WTC11 (cell line): ENCODE measurements around the gene ZBTB21. TPM values are rescaled to one million over a fixed set of nuclear protein-coding genes. Genes with fewer than 3 reads are reported as not detected.
A peak's percentile ranks its signal among the peaks of the same experiment; 100 is the strongest.

Experiments
- ATAC-seq: fragments of 200-7000 bp; cut with Tn5 transposase; 2 replicates; pipeline ENCODE4 v1.10.0; 2021; ENCODE audit warnings: mild to moderate bottlenecking, moderate library complexity
- CTCF ChIA-PET: fragments of 300-600 bp; sonication (Branson Sonifier 250); formaldehyde crosslinking; loops from one replicate; lab custom pipeline; 2021; ENCODE audit warnings: antibody characterized with exemption; lab: Charles Lee
- POLR2A ChIA-PET: fragments of 350-600 bp; sonication (Branson Sonifier 250); formaldehyde crosslinking; loops from one replicate; lab custom pipeline; 2021; ENCODE audit warnings: antibody characterized with exemption; lab: Charles Lee
- DNase-seq: peaks from one replicate; pipeline ENCODE4 v3.0.0; 2021; ENCODE audit warnings: low spot score
- H3K27ac Mint-ChIP-seq: 2 replicates; pipeline ENCODE4 v1.8.0; 2021; ENCODE audit warnings: mixed read lengths
- H3K27me3 Mint-ChIP-seq: 2 replicates; pipeline ENCODE4 v1.8.0; 2021; ENCODE audit warnings: low read depth, mild to moderate bottlenecking, moderate library complexity, mixed read lengths
- H3K36me3 Mint-ChIP-seq: 2 replicates; pipeline ENCODE4 v1.8.0; 2021; ENCODE audit warnings: mixed read lengths
- H3K4me1 Mint-ChIP-seq: 2 replicates; pipeline ENCODE4 v1.8.0; 2022; ENCODE audit warnings: mixed read lengths
- H3K4me3 Mint-ChIP-seq: 2 replicates; pipeline ENCODE4 v1.8.0; 2021; ENCODE audit warnings: mild to moderate bottlenecking, moderate library complexity, mixed read lengths
- H3K9me3 Mint-ChIP-seq: 2 replicates; pipeline ENCODE4 v1.8.0; 2021; ENCODE audit warnings: mixed read lengths
- ESRRA ChIP-seq: sonication (generic); formaldehyde crosslinking; IDR thresholded peaks from 2 replicates; pipeline ENCODE4 v1.8.1; 2022; ENCODE audit warnings: mild to moderate bottlenecking, missing genetic modification reagents, borderline replicate concordance
- FOXK1 ChIP-seq: sonication (generic); formaldehyde crosslinking; IDR thresholded peaks from 2 replicates; pipeline ENCODE4 v1.8.0; 2022; ENCODE audit warnings: mild to moderate bottlenecking, moderate library complexity, missing genetic modification reagents
- GABPB1 ChIP-seq: sonication (generic); formaldehyde crosslinking; IDR thresholded peaks from 2 replicates; pipeline ENCODE4 v1.8.1; 2023; ENCODE audit warnings: mild to moderate bottlenecking, missing genetic modification reagents
- GTF2I ChIP-seq: fragments of 250-450 bp; sonication (Bioruptor Pico); conservative IDR thresholded peaks from 2 replicates; pipeline ENCODE4 v1.4.0; 2021; ENCODE audit warnings: mild to moderate bottlenecking
- KAT7 ChIP-seq: sonication (generic); formaldehyde crosslinking; IDR thresholded peaks from 2 replicates; pipeline ENCODE4 v1.8.1; 2023; ENCODE audit warnings: missing genetic modification reagents, mild to moderate bottlenecking, borderline replicate concordance
- NFYB ChIP-seq: sonication (generic); formaldehyde crosslinking; conservative IDR thresholded peaks from 2 replicates; pipeline ENCODE4 v1.8.0; 2022; ENCODE audit warnings: low read depth, missing genetic modification reagents
- SP1 ChIP-seq: sonication (generic); formaldehyde crosslinking; conservative IDR thresholded peaks from 2 replicates; pipeline ENCODE4 v1.8.1; 2022; ENCODE audit warnings: missing genetic modification reagents
- ZNF138 ChIP-seq: sonication (generic); formaldehyde crosslinking; conservative IDR thresholded peaks from 2 replicates; pipeline ENCODE4 v1.8.1; 2022; ENCODE audit warnings: mild to moderate bottlenecking, moderate library complexity, missing genetic modification reagents
- total RNA-seq: library from RNA; stranded (reverse); gene quantifications from 3 replicates; pipeline ENCODE4 v1.2.3, GENCODE V29; 2021
- TF ChIP-seq, protein P1 (sequence below): sonication (generic); formaldehyde crosslinking; IDR thresholded peaks from 2 replicates; pipeline ENCODE4 v1.8.0; 2022; ENCODE audit warnings: mild to moderate bottlenecking, missing genetic modification reagents
- TF ChIP-seq, protein P2 (sequence below): fragments of 250-450 bp; sonication (Bioruptor Pico); IDR thresholded peaks from 2 replicates; pipeline ENCODE4 v2.1.2; 2022; ENCODE audit warnings: mild to moderate bottlenecking, moderate library complexity
- TF ChIP-seq, protein P3 (sequence below): sonication (generic); formaldehyde crosslinking; IDR thresholded peaks from 2 replicates; pipeline ENCODE4 v1.8.0; 2022; ENCODE audit warnings: mild to moderate bottlenecking, missing genetic modification reagents
- TF ChIP-seq, protein P4 (sequence below): sonication (generic); formaldehyde crosslinking; IDR thresholded peaks from 2 replicates; pipeline ENCODE4 v1.8.1; 2022; ENCODE audit warnings: mild to moderate bottlenecking, moderate library complexity, missing genetic modification reagents
- TF ChIP-seq, protein P5 (sequence below): sonication (generic); formaldehyde crosslinking; IDR thresholded peaks from 2 replicates; pipeline ENCODE4 v1.8.1; 2022; ENCODE audit warnings: mild to moderate bottlenecking, missing genetic modification reagents, moderate library complexity, borderline replicate concordance
- TF ChIP-seq, protein P6 (sequence below): sonication (generic); formaldehyde crosslinking; IDR thresholded peaks from 2 replicates; pipeline ENCODE4 v1.8.0; 2023; ENCODE audit warnings: missing genetic modification reagents
- TF ChIP-seq, protein P7 (sequence below): fragments of 250-450 bp; sonication (Bioruptor Pico); IDR thresholded peaks from 2 replicates; pipeline ENCODE4 v1.9.0; 2021; ENCODE audit warnings: moderate library complexity, mild to moderate bottlenecking, inconsistent platforms, borderline replicate concordance
- TF ChIP-seq, protein P8 (sequence below): fragments of 250-450 bp; sonication (Bioruptor Pico); IDR thresholded peaks from 2 replicates; pipeline ENCODE4 v1.9.0; 2021; ENCODE audit warnings: mild to moderate bottlenecking, borderline replicate concordance

Gene ZBTB21
- total RNA-seq, 1 experiment from 2014 or later: 13.8 TPM

DNA sequence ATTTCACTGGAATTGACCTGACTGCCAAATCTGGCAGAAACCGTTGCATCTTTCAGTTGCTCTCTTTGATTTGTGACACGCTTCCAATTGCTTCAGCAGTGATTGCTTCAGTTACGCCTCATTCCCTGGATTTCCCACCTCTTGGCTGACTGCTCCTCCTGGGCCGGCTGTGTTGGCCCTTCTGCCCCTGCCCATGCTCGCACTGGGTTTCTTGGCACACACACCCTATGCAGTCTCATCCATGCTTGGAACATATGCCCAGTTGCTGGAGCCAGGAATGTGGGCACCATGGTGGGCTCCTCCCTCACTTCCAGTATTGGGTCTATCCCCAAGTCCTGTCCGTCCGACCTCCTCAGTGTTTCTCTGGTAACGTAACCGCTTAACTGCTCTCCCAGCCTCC, 2.2 kb upstream of the ZBTB21 start:
- no peak for DNase-seq
- Mint-ChIP-seq H3K27me3 (peaks cover 29% of the 10 kb centered on the region), H3K27ac (no peak overlapping the region), H3K4me3 (peak overlapping the region; percentile 88), H3K36me3 (peaks cover 4% of the 10 kb centered on the region), H3K9me3 (peaks cover 10% of the 10 kb centered on the region), H3K4me1 (peaks cover 6% of the 10 kb centered on the region)
- ATAC-seq: no peak
- POLR2A ChIA-PET: no interaction called here
- TF ChIP-seq, protein P1, sequence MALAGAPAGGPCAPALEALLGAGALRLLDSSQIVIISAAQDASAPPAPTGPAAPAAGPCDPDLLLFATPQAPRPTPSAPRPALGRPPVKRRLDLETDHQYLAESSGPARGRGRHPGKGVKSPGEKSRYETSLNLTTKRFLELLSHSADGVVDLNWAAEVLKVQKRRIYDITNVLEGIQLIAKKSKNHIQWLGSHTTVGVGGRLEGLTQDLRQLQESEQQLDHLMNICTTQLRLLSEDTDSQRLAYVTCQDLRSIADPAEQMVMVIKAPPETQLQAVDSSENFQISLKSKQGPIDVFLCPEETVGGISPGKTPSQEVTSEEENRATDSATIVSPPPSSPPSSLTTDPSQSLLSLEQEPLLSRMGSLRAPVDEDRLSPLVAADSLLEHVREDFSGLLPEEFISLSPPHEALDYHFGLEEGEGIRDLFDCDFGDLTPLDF: no peak
- TF ChIP-seq FOXK1 (no peak), GABPB1 (CRISPR knock-in tag) (no peak), GTF2I (CRISPR knock-in tag) (no peak), NFYB (CRISPR knock-in tag) (no peak), KAT7 (CRISPR knock-in tag) (no peak), ZNF138 (no peak), SP1 (CRISPR knock-in tag) (no peak), ESRRA (CRISPR knock-in tag) (no peak)
- TF ChIP-seq, protein P2, sequence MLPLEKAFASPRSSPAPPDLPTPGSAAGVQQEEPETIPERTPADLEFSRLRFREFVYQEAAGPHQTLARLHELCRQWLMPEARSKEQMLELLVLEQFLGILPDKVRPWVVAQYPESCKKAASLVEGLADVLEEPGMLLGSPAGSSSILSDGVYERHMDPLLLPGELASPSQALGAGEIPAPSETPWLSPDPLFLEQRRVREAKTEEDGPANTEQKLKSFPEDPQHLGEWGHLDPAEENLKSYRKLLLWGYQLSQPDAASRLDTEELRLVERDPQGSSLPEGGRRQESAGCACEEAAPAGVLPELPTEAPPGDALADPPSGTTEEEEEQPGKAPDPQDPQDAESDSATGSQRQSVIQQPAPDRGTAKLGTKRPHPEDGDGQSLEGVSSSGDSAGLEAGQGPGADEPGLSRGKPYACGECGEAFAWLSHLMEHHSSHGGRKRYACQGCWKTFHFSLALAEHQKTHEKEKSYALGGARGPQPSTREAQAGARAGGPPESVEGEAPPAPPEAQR (CRISPR knock-in tag): no peak
- TF ChIP-seq, protein P3, sequence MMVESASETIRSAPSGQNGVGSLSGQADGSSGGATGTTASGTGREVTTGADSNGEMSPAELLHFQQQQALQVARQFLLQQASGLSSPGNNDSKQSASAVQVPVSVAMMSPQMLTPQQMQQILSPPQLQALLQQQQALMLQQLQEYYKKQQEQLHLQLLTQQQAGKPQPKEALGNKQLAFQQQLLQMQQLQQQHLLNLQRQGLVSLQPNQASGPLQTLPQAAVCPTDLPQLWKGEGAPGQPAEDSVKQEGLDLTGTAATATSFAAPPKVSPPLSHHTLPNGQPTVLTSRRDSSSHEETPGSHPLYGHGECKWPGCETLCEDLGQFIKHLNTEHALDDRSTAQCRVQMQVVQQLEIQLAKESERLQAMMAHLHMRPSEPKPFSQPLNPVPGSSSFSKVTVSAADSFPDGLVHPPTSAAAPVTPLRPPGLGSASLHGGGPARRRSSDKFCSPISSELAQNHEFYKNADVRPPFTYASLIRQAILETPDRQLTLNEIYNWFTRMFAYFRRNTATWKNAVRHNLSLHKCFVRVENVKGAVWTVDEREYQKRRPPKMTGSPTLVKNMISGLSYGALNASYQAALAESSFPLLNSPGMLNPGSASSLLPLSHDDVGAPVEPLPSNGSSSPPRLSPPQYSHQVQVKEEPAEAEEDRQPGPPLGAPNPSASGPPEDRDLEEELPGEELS: no peak
- TF ChIP-seq, protein P4, sequence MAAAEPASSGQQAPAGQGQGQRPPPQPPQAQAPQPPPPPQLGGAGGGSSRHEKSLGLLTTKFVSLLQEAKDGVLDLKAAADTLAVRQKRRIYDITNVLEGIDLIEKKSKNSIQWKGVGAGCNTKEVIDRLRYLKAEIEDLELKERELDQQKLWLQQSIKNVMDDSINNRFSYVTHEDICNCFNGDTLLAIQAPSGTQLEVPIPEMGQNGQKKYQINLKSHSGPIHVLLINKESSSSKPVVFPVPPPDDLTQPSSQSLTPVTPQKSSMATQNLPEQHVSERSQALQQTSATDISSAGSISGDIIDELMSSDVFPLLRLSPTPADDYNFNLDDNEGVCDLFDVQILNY (CRISPR knock-in tag): no peak
- TF ChIP-seq, protein P5, sequence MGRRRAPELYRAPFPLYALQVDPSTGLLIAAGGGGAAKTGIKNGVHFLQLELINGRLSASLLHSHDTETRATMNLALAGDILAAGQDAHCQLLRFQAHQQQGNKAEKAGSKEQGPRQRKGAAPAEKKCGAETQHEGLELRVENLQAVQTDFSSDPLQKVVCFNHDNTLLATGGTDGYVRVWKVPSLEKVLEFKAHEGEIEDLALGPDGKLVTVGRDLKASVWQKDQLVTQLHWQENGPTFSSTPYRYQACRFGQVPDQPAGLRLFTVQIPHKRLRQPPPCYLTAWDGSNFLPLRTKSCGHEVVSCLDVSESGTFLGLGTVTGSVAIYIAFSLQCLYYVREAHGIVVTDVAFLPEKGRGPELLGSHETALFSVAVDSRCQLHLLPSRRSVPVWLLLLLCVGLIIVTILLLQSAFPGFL (CRISPR knock-in tag): no peak
- TF ChIP-seq, protein P6, sequence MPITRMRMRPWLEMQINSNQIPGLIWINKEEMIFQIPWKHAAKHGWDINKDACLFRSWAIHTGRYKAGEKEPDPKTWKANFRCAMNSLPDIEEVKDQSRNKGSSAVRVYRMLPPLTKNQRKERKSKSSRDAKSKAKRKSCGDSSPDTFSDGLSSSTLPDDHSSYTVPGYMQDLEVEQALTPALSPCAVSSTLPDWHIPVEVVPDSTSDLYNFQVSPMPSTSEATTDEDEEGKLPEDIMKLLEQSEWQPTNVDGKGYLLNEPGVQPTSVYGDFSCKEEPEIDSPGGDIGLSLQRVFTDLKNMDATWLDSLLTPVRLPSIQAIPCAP (CRISPR knock-in tag): no peak
- TF ChIP-seq, protein P7, sequence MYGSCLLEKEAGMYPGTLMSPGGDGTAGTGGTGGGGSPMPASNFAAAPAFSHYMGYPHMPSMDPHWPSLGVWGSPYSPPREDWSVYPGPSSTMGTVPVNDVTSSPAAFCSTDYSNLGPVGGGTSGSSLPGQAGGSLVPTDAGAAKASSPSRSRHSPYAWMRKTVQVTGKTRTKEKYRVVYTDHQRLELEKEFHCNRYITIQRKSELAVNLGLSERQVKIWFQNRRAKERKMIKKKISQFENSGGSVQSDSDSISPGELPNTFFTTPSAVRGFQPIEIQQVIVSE (CRISPR knock-in tag): no peak
- TF ChIP-seq, protein P8, sequence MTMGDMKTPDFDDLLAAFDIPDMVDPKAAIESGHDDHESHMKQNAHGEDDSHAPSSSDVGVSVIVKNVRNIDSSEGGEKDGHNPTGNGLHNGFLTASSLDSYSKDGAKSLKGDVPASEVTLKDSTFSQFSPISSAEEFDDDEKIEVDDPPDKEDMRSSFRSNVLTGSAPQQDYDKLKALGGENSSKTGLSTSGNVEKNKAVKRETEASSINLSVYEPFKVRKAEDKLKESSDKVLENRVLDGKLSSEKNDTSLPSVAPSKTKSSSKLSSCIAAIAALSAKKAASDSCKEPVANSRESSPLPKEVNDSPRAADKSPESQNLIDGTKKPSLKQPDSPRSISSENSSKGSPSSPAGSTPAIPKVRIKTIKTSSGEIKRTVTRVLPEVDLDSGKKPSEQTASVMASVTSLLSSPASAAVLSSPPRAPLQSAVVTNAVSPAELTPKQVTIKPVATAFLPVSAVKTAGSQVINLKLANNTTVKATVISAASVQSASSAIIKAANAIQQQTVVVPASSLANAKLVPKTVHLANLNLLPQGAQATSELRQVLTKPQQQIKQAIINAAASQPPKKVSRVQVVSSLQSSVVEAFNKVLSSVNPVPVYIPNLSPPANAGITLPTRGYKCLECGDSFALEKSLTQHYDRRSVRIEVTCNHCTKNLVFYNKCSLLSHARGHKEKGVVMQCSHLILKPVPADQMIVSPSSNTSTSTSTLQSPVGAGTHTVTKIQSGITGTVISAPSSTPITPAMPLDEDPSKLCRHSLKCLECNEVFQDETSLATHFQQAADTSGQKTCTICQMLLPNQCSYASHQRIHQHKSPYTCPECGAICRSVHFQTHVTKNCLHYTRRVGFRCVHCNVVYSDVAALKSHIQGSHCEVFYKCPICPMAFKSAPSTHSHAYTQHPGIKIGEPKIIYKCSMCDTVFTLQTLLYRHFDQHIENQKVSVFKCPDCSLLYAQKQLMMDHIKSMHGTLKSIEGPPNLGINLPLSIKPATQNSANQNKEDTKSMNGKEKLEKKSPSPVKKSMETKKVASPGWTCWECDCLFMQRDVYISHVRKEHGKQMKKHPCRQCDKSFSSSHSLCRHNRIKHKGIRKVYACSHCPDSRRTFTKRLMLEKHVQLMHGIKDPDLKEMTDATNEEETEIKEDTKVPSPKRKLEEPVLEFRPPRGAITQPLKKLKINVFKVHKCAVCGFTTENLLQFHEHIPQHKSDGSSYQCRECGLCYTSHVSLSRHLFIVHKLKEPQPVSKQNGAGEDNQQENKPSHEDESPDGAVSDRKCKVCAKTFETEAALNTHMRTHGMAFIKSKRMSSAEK: no peak
- CTCF ChIA-PET: interaction anchor here (2.1 kb wide), 1 partner anchor 80 kb away, joined by 5 read pairs; no protein-coding TSS in a partner anchor
